Cardiac atrium fibroblast (primary cell): ENCODE results near the gene GOLGB1. TPM values are rescaled to one million over a fixed set of nuclear protein-coding genes. Genes with fewer than 3 reads are reported as not detected.

Experiments
- total RNA-seq: library from RNA; depleted of rRNA; stranded (reverse); fragments of >200 nt; gene quantifications from 2 replicates; pipeline ENCODE4 v1.2.3, GENCODE V29; 2015

GOLGB1 gene
- total RNA-seq = 28.3 and 28.4 TPM in 2 replicates

GRCh38 chr3:121749276-121750086 is at the start of gene GOLGB1:
TSS of gene GOLGB1 (minus strand) at chr3:121749741. CDS start at chr3:121730971, 18,770 bp downstream.

GRCh38 chr3:121660356-121661171 is 89.0 kb downstream of the GOLGB1 start, which contains the start of gene HCLS1:
TSS of gene HCLS1 (minus strand) at chr3:121660903. CDS start at chr3:121658347, 2,556 bp downstream.

Other genes with a start within 250 kb of the GOLGB1 start
- gene POLQ, start 203.8 kb downstream of the GOLGB1 start, total RNA-seq = 0.36 and 0.97 TPM in 2 replicates
- not detected in 2 replicates for gene ARGFX, start 181.8 kb downstream of the GOLGB1 start, total RNA-seq
- not detected in 2 replicates for gene FBXO40, start 156.4 kb downstream of the GOLGB1 start, total RNA-seq
- gene HCLS1, start 88.8 kb downstream of the GOLGB1 start, total RNA-seq = 2.3 and 5.0 TPM in 2 replicates
- gene IQCB1, start 85.3 kb upstream of the GOLGB1 start, total RNA-seq = 11.6 and 21.9 TPM in 2 replicates
- 0.32 TPM in 1 of 2 replicates, not detected in the other for gene EAF2, start 85.5 kb upstream of the GOLGB1 start, total RNA-seq
- 0.18 and 0.32 TPM in 2 replicates for gene SLC15A2, start 144.7 kb upstream of the GOLGB1 start, total RNA-seq